22Rv1 (cell line): ENCODE measurements around the gene GLB1L3.

Experiments
- H3K27ac ChIP-seq: fragments of 450-650 bp; 2 replicates; pipeline ENCODE4 v1.5.1; 2017
- CTCF ChIP-seq: fragments of 450-650 bp; IDR thresholded peaks from 2 replicates; pipeline ENCODE4 v1.5.1; 2017; ENCODE audit warnings: mild to moderate bottlenecking
- ZFX ChIP-seq: fragments of 450-650 bp; IDR thresholded peaks from 2 replicates; pipeline ENCODE4 v1.6.1; 2017; ENCODE audit warnings: antibody characterized with exemption, borderline replicate concordance

Gene GLB1L3, protein sequence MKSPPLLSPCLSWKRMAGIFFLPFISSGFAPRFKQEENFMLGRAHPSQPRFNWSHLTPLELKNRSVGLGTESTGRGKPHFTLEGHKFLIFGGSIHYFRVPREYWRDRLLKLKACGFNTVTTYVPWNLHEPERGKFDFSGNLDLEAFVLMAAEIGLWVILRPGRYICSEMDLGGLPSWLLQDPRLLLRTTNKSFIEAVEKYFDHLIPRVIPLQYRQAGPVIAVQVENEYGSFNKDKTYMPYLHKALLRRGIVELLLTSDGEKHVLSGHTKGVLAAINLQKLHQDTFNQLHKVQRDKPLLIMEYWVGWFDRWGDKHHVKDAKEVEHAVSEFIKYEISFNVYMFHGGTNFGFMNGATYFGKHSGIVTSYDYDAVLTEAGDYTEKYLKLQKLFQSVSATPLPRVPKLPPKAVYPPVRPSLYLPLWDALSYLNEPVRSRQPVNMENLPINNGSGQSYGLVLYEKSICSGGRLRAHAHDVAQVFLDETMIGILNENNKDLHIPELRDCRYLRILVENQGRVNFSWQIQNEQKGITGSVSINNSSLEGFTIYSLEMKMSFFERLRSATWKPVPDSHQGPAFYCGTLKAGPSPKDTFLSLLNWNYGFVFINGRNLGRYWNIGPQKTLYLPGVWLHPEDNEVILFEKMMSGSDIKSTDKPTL

DNA sequence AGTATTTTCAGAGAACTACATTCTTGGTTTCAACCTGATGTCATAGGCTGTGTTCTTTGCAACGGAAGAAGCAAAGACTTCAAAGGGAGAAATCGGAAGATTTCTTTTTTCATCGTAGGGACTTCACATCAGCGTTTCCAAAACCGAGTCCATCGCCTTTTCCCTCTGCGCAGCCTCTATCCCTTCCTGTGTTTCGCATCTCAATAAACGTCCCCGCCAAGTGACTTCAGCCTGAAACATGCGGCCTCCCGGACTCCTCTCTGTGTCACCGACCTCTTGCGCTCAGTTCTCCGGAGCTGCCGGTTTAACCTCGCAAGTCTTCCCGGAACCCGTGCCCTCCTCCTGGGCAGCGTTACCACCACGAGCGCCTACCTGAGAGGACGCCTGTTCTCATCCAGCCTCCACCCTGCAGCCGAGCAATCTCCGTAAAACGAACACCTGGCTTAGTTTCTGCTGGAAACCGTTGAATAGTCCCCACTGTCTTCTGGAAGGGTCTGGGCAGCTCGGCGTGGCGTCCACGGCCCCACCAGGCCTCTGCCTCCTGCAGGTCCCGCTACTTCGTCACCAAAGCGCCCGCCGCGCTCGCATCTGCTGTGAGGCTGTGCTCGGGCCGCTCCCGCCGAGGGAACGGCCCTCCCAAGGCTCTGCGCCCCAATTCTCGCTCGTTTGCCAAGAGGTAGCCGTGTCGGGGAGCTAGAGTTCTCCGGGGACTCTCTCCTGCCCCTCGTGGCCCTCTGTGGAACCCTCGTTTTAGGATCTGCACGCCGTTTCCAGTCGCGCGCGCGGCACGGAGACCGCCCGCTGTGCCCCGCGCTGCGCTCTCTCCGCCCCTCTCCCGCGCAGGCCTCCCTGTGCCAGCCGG is at the start of gene GLB1L3:
Gene GLB1L3, plus strand, starts transcription at position 846 of the 862 bp plus-strand sequence. CDS start 362 bp downstream, outside the sequence.
- H3K27ac ChIP-seq = no peak within 1 kb of the TSS
- peak; percentile 24 for TF ChIP-seq CTCF
- TF ChIP-seq ZFX = no peak

DNA sequence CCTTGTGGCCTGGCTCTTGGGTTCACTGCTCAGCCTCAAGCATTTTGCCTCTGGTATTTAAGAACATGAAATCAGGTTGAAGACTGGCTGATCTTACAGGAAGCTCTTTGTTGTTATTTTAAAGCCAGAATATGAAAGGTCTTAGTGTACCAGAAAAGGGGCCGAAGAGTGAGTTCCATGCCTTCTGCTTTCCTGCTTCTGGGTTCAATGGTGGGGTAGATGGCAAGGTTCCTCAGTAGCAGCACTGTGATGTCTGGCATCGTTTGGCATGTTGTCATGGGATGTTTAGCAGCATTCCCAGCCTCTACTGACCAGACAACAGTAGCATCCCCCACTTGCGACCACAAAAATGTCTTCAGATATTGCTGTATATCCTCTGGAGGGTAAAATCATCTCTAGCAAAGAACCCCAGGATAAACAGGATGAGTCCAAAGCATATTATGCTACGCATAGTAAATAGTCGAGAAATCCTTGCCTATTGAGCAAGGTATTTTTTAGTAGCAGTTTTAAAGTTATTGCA is 49.3 kb upstream of the GLB1L3 start:
- H3K27ac ChIP-seq = no peak overlapping the region
- no peak for TF ChIP-seq CTCF
- TF ChIP-seq ZFX = no peak

DNA sequence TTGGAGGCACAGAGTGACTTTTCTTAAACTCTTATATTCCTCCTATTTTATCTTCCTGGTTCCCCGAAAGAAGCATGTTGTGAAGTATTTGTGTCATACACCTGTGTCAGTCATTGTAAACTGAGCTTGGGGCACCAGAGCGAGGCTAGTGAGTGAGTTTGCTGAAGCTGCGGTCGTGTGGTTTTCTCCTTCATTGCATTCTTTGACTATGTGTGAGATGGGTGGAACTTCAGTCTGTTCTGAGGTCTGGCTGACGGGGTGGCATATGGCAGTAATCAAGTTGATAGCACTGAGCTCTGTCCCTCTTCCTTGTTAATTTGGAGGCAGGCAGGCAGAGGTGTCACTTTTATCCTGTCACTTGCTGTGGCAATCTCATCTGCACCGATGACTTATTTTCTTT is 47.6 kb upstream of the GLB1L3 start:
- H3K27ac ChIP-seq = no peak overlapping the region
- TF ChIP-seq ZFX (no peak), CTCF (no peak)

GRCh38 chr11:134229126-134229790 is 46.9 kb upstream of the GLB1L3 start:
- TF ChIP-seq ZFX (no peak), CTCF (no peak)
- no peak overlapping the region for H3K27ac ChIP-seq

DNA sequence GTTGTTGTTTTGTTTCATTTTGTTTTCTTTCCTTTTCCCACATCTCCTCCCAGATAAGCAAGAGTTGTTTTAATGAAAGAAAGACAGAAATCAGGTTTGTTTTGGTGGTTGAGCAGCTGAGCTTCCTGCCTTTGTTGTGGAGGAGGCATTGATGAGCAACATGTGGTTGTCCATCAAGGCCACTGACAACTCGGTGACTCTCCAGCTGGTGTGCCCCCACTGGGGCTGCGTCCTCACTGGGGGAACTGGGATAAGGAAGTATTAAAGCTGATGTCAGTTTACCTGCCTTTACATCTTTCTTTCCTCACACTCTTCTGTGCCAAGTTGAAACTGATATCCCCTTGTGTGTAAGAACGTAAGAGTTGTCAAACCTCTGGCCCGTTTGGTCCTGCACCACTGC is 45.8 kb upstream of the GLB1L3 start:
- H3K27ac ChIP-seq = no peak overlapping the region
- no peak for TF ChIP-seq ZFX
- no peak for TF ChIP-seq CTCF

- TF ChIP-seq CTCF = no peak
- TF ChIP-seq ZFX = no peak
- no peak overlapping the region for H3K27ac ChIP-seq
Measured at GRCh38 chr11:134231958-134232659, 44.1 kb upstream of the GLB1L3 start.
